AG04449 (cell line): ENCODE measurements around the gene CENPB.

ENCODE experiments used
- CTCF ChIA-PET: fragments of 350-600 bp; formaldehyde crosslinking; extraction: SDS; loops from one replicate; lab custom pipeline; 2021; ENCODE audit warnings: antibody characterized with exemption; lab: Yijun Ruan, JAX
- POLR2A ChIA-PET: fragments of 400-600, 350-600 bp; formaldehyde crosslinking; extraction: SDS; loops from one replicate; lab custom pipeline; 2020; ENCODE audit warnings: antibody characterized with exemption, inconsistent platforms; lab: Yijun Ruan, JAX
- DNase-seq: peaks from one replicate; pipeline ENCODE4 v3.0.0-alpha.2; 2010; ENCODE audit warnings: low read depth, low spot score
- H3K4me3 ChIP-seq: 2 replicates; pipeline ENCODE4 v1.5.1; 2011; ENCODE audit warnings: low read depth, mild to moderate bottlenecking, control low read depth, low read length
- CTCF ChIP-seq: IDR thresholded peaks from one replicate; pipeline ENCODE4 v1.5.1; 2011; ENCODE audit warnings: mild to moderate bottlenecking, moderate library complexity, low read length, control low read depth, inconsistent platforms; ENCODE audit not compliant: insufficient read depth; ENCODE audit errors: missing control alignments

Gene CENPB

GRCh38 chr20:3786126-3786484, 435 bp downstream of the CENPB start:
- ChIA-PET CTCF (interaction anchor here (0.6 to 11.6 kb wide), 11 partner anchors 9 to 107 kb away, joined by 3 to 255 read pairs (median 17); partner anchors contain the start of genes ADAM33, ADISSP, AP5S1 and CDC25B), POLR2A (interaction anchor here (1.0 to 2.2 kb wide), 7 partner anchors 10 to 109 kb away, joined by 3 to 12 read pairs (median 5); partner anchors contain the start of genes ADAM33, ADISSP, AP5S1 and CDC25B)
- H3K4me3 ChIP-seq, result peak overlapping the region; percentile 80
- DNase-seq, result no peak
- peak; percentile 1 for TF ChIP-seq CTCF

- ChIA-PET CTCF (interaction anchor here (1.2 to 11.6 kb wide), 11 partner anchors 8 to 107 kb away, joined by 3 to 255 read pairs (median 17); partner anchors contain the start of genes ADAM33, ADISSP, AP5S1 and CDC25B), POLR2A (interaction anchor here (1.1 to 2.2 kb wide), 6 partner anchors 10 to 109 kb away, joined by 3 to 12 read pairs (median 7); partner anchors contain the start of genes ADISSP, AP5S1 and CDC25B)
- H3K4me3 ChIP-seq, result peak overlapping the region; percentile 80
- no peak for TF ChIP-seq CTCF
- DNase-seq, result no peak
These were observed 1.1 kb downstream of the CENPB start for GRCh38 chr20:3785240-3786125.

GRCh38 chr20:3784863-3785239, 1.7 kb downstream of the CENPB start:
- no peak for TF ChIP-seq CTCF
- ChIA-PET CTCF (interaction anchor here (2.2 to 11.6 kb wide), 6 partner anchors 10 to 106 kb away, joined by 9 to 255 read pairs (median 36); partner anchors contain the start of genes ADAM33, AP5S1 and CDC25B), POLR2A (interaction anchor here (2.1 to 2.2 kb wide), 2 partner anchors 17 to 36 kb away, joined by 9 to 12 read pairs; partner anchors contain the start of genes ADISSP and AP5S1)
- DNase-seq, result no peak
- H3K4me3 ChIP-seq, result peak overlapping the region; percentile 80

GRCh38 chr20:3784216-3784853, 2.2 kb downstream of the CENPB start:
- TF ChIP-seq CTCF, result no peak
- peak overlapping the region; percentile 80 for H3K4me3 ChIP-seq
- ChIA-PET POLR2A (no interaction called here), CTCF (interaction anchor here (1.1 to 11.6 kb wide), 9 partner anchors 11 to 106 kb away, joined by 3 to 255 read pairs (median 21); partner anchors contain the start of genes ADAM33, ADISSP, AP5S1 and CDC25B)
- no peak for DNase-seq

- CTCF ChIA-PET, result interaction anchor here (1.1 to 11.6 kb wide), 6 partner anchors 16 to 105 kb away, joined by 3 to 255 read pairs (median 18); partner anchors contain the start of genes ADAM33, ADISSP and AP5S1
These were observed 2.9 kb downstream of the CENPB start for GRCh38 chr20:3783511-3784195.

More at GRCh38 chr20:3783511-3784195, 2.9 kb downstream of the CENPB start:
- POLR2A ChIA-PET, result no interaction called here
- H3K4me3 ChIP-seq, result no peak overlapping the region
- no peak for TF ChIP-seq CTCF
- DNase-seq, result no peak
